Astrocyte of the hippocampus (primary cell): Measurements from ENCODE around the gene P2RX2.
A peak's percentile ranks its signal among the peaks of the same experiment; 100 is the strongest.

Experiments
- DNase-seq: peaks from one replicate; pipeline ENCODE4 v3.0.0; 2011; ENCODE audit warnings: low read depth, low spot score

The P2RX2 gene

DNA sequence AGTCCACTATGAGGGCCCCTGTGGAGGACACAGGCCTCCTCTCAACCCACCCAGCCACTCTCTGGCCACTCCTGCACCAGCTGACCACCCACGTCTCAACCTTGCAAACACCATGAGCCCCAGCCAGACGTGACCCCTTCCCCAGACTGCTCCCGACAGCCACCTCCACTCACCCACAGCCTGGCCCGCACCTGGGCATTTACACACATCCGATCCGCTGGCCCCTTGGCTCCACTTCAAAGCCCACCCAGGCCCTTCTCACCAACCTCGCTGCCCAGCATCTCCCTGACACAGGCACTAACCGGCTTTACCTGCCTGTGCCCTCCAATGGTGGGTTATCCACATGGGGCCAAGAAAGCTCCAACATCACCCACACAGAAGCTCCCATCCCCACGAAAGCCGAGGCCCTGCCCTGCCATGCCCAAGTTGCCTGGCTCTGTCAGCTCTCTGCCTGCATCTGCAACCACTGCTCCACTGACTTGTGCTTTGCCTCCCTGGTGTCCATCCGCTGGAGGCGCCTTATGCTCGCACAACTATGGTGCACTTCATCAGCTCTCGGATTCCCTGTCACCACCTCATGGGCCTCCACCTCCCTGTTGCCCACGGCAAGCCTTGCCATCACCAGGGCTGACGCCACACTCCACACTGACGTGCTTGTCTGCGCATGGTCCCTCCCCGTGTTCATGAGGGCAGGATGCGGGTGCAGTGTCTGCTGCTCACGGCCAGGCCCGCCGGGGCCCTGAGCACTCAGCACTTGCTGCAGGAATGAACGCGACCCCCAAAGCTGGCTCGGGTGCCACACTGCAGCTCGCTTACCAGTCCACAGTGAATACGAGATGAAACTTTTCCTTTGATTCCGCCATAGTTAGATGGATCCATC, 16.7 kb downstream of the P2RX2 start:
- DNase-seq, result no peak

GRCh38 chr12:132637811-132638210, 19.2 kb downstream of the P2RX2 start:
- no peak for DNase-seq

DNA sequence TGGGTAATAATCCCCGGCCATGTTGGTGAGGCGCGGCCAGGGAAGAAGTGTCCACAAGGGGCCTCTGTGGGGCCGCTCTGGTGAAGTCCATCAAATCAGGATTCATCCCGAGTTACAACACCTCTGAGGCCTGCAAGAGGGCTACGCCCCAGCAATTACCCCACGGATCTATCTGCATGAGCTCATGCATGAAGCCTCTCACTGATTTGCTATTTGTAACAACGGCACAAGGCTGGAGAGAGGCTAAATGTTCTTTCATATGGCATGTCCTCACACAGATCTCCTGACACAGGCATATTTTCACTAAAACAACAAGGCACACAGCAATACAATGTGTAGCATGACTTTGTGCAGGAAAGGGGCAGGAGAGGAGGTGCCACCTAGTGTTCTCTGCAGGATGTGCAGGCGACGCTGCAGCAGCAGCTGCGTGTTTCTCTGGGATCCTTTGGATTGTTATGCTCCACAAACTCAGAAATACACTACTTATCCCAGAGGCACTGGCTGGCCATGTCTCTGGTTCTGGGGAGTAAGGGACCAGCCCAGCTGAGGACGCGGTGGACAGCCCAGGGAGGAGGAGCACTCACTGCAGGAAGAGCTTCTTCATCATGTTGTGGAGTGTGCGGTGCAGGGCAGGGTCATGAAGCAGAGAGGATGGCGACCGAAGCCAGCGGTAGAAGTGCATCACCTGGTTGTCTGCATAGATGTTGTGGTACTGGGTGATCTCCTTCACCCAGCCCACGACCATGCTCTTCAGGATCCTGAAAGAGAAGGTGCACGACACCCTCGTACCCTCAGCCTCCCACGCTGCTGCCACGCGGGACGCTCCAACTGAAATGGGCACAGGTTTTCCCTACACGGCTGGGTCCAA, 20.2 kb downstream of the P2RX2 start:
- peak; percentile 69 for DNase-seq

DNA sequence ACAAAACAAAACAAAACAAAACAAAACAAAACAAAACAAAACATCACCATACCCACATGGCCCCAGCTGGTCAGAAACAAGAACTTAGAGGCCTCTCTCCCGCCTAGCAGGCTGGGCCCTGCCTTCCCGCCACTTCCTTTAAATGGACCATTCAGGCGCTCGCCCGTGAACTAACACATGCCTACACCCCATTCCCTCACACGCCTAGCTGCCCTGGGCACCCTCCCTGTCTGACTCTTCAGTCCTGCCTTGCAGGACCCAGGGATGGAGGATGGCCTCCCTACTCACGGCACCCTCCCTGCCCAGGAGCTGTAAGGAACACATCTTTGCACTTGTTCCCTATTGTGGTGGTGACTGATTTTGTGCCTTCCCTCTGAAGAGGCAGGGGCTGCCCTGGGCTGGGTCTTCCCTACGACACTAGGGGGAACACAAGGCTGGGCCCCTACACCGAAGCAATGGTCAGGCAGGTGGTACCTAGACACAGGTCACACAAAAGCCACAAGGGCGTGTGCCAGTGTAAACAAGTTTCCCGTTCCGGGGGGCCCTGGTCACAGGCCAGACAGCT, 21.5 kb downstream of the P2RX2 start:
- DNase-seq, result no peak

DNA sequence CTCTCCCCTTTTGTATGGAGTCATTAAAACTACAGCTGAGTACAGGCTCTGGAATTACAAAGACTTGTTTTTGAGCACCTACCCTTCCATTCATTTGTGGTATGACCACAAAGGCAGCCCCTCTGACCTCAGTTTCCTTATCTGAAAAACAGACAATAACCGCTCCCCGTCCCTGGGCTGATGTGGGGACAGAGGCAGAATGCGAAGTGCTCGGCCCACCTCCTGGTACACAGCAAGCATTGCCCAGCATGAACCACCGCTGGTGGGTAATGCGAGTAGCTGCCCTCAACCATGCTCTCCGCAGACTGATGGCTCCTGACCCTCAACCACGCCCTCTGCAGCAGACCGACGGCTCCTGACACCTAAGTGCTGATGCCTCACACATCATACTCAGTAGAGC, 22.4 kb downstream of the P2RX2 start:
- no peak for DNase-seq

DNA sequence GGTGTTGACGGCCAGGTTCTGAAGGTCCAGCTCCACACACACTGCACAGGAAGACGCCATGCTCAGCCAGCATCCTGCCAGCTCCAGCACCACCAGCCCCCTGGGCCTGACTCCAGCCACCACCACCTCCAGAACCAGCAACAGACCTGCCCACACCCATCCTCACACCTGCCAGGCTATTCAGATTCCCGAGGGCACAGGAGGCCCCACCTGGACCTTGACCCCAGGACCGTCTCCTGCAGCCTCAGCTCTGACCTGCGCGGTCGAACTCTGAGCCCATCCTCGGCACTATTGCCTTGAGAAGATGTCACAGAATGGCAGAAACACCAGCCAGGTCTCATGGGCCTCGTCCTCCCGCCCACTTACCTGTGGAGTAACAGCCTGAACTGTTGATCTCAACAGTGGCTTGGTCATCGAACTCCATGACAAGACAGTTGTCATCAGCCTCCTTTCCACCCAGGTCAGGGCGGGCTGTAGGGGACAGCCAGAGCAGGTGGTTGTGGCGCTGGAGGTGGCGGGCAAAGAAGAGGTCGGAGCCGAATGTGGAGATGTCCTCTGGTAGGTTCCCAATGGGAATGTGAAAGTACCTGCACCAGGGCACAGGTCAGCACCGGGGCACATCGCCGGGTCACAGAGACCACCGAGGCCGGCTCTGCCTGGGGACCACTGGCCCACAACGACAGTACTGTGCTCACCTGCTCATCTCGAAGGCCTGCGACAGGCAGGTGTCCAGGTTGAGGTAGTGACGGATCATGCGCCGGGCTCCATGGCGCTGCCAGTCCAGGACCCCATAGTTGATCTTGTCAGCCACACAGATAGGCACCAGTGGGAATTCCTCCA, 23.5 kb downstream of the P2RX2 start:
- no peak for DNase-seq

- DNase-seq, result no peak
These were observed 24.6 kb downstream of the P2RX2 start for GRCh38 chr12:132642846-132643835.

- DNase-seq, result no peak
These were observed 28.3 kb downstream of the P2RX2 start for GRCh38 chr12:132646850-132647249.

DNA sequence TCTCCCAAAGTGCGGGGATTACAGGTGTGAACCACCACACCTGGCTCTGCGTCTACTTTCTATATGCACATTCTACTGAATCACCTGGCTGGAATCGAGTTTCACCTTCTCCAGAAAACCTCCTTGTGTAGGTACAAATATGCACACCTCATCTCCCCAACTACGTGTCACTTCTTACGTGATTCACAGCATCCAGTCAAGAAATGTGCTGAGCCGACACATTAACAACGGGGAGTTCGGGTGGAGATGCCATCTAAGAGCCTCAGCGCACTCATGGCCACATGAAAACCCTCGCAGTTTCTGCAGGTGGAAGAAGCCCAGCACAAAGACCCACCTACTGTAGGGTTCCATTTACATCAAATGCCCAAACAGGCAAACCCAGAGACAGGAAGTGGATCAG, 29.3 kb downstream of the P2RX2 start:
- no peak for DNase-seq

GRCh38 chr12:132648616-132649225, 30.1 kb downstream of the P2RX2 start:
- DNase-seq, result no peak

DNA sequence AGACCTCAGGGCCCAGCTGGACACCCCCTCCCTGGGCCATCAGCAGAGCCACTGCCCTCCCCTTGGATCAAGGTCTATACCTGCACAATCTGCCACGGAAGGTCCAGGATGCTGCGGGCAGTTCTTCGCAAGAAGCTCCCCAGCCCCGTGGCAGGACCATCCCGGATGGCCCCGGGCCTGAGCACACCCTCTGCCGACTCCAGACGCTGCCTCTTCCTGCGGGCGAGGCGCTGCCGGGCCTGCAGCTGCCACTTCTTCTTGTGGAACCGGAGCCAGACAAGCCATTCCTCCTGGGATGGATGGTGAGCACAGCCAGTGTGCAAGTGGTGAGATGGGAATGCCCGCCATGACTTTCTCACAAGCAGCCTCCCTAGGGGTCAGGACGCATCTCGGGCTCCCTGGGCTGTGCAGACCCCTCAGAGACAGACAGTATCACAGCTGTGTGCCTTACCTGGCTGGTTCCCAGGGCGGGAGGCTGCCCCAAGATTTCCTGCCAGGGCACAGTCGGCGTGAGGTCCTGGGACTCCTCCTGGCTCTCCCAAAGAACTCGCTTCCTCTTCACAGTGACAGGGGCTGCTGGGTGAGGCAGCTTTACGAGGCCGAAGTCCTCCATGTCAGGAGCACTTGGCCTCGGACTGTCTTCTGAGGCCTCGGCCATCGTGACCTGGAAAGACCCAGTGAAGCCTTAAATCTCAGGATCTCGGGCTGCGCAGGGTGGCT, 30.8 kb downstream of the P2RX2 start:
- DNase-seq, result no peak

DNA sequence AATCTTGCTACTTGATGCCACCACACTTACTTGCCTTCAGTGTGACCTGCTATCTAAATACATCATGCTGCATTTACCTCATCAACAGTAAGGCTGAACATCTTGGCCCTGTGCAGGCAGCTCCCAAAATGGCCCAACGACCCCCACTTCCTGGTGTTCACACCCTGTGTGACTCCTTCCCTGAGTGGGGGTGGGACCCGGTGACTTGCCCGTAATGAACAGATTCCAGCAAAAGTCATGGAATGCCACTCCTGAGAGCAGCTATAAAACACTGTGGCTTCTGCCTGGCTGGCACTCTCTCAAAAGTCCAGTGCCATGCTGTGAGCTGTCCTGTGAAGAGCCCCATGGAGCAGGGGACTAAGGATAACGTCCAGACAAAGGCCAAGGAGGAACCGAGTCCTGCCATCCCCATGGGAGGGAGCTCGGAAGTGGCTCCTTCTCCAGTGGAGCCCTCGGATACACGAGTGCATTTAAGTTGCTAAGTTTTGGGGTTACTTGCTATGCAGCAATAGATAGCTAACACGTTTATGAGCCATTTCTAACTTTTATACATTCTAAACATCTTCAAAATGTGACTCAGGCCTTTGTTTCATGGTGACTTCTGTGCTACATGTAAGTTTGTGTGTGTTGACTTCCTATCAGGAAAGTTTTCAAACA, 33.0 kb downstream of the P2RX2 start:
- no peak for DNase-seq

- DNase-seq, result peak; percentile 56
These were observed 35.2 kb downstream of the P2RX2 start for GRCh38 chr12:132653567-132654290.

GRCh38 chr12:132657004-132657727, 38.6 kb downstream of the P2RX2 start:
- no peak for DNase-seq

- no peak for DNase-seq
These were observed 39.7 kb downstream of the P2RX2 start for GRCh38 chr12:132658149-132658894.

DNA sequence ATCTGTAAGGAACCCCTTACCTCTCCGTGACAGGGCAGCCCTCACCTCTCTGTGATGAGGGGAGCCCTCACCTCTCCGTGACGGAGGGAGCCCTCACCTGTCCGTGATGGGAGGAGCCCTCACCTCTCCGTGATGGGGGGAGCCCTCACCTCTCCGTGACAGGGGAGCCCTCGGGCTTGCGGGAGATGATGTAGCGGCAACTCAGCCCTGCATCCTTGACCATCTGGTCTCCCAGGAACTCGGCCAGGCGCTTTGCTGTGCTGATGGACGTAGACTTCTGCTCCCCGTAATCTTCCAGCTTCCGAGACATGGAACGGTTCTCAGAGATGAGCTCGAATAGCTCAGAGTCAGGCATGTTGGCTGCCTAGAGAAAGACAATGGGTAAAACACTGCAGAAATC, 40.6 kb downstream of the P2RX2 start:
- DNase-seq, result no peak

DNA sequence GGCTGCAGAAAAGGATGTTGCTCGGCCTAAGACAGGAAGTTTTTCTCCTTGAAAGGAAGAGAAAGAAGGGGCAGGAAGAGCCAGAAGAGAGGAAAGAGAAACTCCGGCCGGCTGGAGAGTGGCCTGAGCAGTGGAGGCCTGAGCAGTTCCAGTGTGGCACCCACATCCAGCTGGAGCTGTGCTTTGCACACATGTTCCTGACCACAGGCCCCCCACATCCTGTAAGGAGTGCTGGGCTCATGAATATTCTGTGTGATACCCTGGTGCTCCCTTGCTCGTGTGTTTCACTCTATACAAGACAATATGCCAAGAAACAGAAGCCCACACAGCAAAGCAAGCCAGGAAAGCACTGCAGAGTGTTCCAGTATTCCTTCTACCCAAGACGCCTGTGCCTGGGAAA, 41.5 kb downstream of the P2RX2 start:
- no peak for DNase-seq
